Trophoblast cell (in vitro differentiated cells and primary cell): ENCODE results near the gene HSBP1.
A peak's percentile ranks its signal among the peaks of the same experiment; 100 is the strongest.

Experiments used
- DNase-seq, 2 donors: peaks; one replicate each; pipeline ENCODE4 v3.0.0-alpha.2; 2016
- H2AFZ ChIP-seq: 2 replicates; pipeline ENCODE4 v1.6.1; 2013; ENCODE audit warnings: low read length, moderate library complexity, mild to moderate bottlenecking; ENCODE audit not compliant: insufficient read depth, poor library complexity
- H2AK5ac ChIP-seq: 2 replicates; pipeline ENCODE4 v1.6.1; 2013; ENCODE audit warnings: mild to moderate bottlenecking, low read length
- H2BK120ac ChIP-seq: 2 replicates; pipeline ENCODE4 v1.6.1; 2013; ENCODE audit warnings: low read length, mild to moderate bottlenecking, moderate library complexity; ENCODE audit not compliant: insufficient read depth, poor library complexity
- H2BK12ac ChIP-seq: 2 replicates; pipeline ENCODE4 v1.6.1; 2013; ENCODE audit warnings: mild to moderate bottlenecking, low read length, moderate library complexity
- H2BK5ac ChIP-seq: 2 replicates; pipeline ENCODE4 v1.6.1; 2013; ENCODE audit warnings: low read length, low read depth, moderate library complexity, mild to moderate bottlenecking; ENCODE audit not compliant: poor library complexity
- H3K14ac ChIP-seq: 2 replicates; pipeline ENCODE4 v1.6.1; 2013; ENCODE audit warnings: mild to moderate bottlenecking, low read length
- H3K18ac ChIP-seq: 2 replicates; pipeline ENCODE4 v1.6.1; 2013; ENCODE audit warnings: mild to moderate bottlenecking, low read length
- H3K23ac ChIP-seq: 2 replicates; pipeline ENCODE4 v1.6.1; 2013; ENCODE audit warnings: low read length
- H3K27ac ChIP-seq: 2 replicates; pipeline ENCODE4 v1.5.1; 2013; ENCODE audit warnings: low read depth, mild to moderate bottlenecking, inconsistent platforms, low read length, moderate library complexity
- H3K27me3 ChIP-seq: 2 replicates; pipeline ENCODE4 v1.6.1; 2013; ENCODE audit warnings: inconsistent platforms, mild to moderate bottlenecking, low read length, moderate library complexity; ENCODE audit not compliant: insufficient read depth
- H3K36me3 ChIP-seq, 2 experiments: 1 replicate in 1 of 2; 2 replicates in 1 of 2; pipeline ENCODE4 v1.6.1; 2013; ENCODE audit warnings: low read length in 2 of 2, mild to moderate bottlenecking in 2 of 2, moderate library complexity in 1 of 2; ENCODE audit not compliant: insufficient read depth in 2 of 2, control insufficient read depth in 1 of 2
- H3K4ac ChIP-seq: 2 replicates; pipeline ENCODE4 v1.6.1; 2013; ENCODE audit warnings: low read depth, mild to moderate bottlenecking, low read length, moderate library complexity
- H3K4me1 ChIP-seq, 2 experiments: 1 replicate in 1 of 2; 2 replicates in 1 of 2; pipeline ENCODE4 v1.6.1; 2013; ENCODE audit warnings: low read length in 2 of 2, mild to moderate bottlenecking in 2 of 2, moderate library complexity in 1 of 2; ENCODE audit not compliant: insufficient read depth in 2 of 2, control insufficient read depth in 1 of 2
- H3K4me2 ChIP-seq: 2 replicates; pipeline ENCODE4 v1.6.1; 2013; ENCODE audit warnings: inconsistent platforms, mild to moderate bottlenecking, low read length, moderate library complexity
- H3K4me3 ChIP-seq: 2 replicates; pipeline ENCODE4 v1.5.1; 2013; ENCODE audit warnings: mild to moderate bottlenecking, low read depth, low read length, inconsistent platforms
- H3K79me1 ChIP-seq: one replicate; pipeline ENCODE4 v1.6.1; 2013; ENCODE audit warnings: low read length
- H3K79me2 ChIP-seq: 2 replicates; pipeline ENCODE4 v1.6.1; 2013; ENCODE audit warnings: low read length, mild to moderate bottlenecking; ENCODE audit not compliant: control insufficient read depth, insufficient read depth, poor library complexity
- H3K9ac ChIP-seq: 2 replicates; pipeline ENCODE4 v1.6.1; 2013; ENCODE audit warnings: mild to moderate bottlenecking, low read length
- H3K9me3 ChIP-seq: 2 replicates; pipeline ENCODE4 v1.6.1; 2013; ENCODE audit warnings: low read depth, mild to moderate bottlenecking, control low read depth, inconsistent platforms, low read length; ENCODE audit not compliant: insufficient read depth
- H4K12ac ChIP-seq: 2 replicates; pipeline ENCODE4 v1.6.1; 2013; ENCODE audit warnings: low read depth, mild to moderate bottlenecking, low read length, moderate library complexity
- H4K8ac ChIP-seq: 2 replicates; pipeline ENCODE4 v1.6.1; 2013; ENCODE audit warnings: low read depth, mild to moderate bottlenecking, low read length, moderate library complexity
- H4K91ac ChIP-seq: one replicate; pipeline ENCODE4 v1.6.1; 2013; ENCODE audit warnings: low read depth, mild to moderate bottlenecking, low read length, moderate library complexity
- WGBS: extraction: QIAGEN DNeasy Blood & Tissue Kit; methylation state at CpG from one replicate; pipeline ENCODE4 v1.1.7; 2013; ENCODE audit warnings: missing lambda C conversion rate; ENCODE audit not compliant: insufficient read length, insufficient coverage; ENCODE audit errors: extremely low coverage; 5-methylcytosine and 5-hydroxymethylcytosine counted together

Gene HSBP1

DNA sequence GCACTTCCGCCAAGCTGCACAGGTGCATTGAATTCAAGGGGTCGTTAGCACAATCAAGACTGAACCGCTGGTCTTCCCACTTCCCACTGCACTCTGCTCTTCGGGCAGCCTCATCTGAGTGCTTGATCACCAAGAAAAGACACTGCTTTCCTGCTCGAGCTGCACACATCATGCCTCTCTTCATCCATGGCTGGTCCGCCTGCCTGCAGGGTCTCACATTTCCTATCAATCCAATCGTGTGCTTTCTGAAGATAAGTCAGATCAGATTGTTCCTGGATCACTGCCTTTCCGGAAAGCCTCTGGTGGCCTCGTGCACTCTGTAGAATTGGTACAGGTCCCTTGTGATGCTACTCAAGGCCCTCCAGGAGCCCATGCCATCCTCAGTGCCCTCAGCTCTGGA lies 30.8 kb upstream of the HSBP1 start:
- Histone ChIP-seq H2AFZ (no peak overlapping the region), H3K27me3 (no peaks in the 10 kb centered on the region), H3K4me2 (no peak overlapping the region), H3K9me3 (peaks cover 4% of the 10 kb centered on the region), H3K4me1 (no peaks in the 10 kb centered on the region), H3K9ac (no peak overlapping the region), H3K4ac (no peak overlapping the region), H4K91ac (no peak overlapping the region), H3K18ac (no peak overlapping the region), H4K12ac (no peak overlapping the region), H3K27ac (no peak overlapping the region), H3K14ac (no peak overlapping the region), H2BK5ac (no peak overlapping the region), H3K79me2 (no peaks in the 10 kb centered on the region), H2AK5ac (no peak overlapping the region), H3K23ac (no peak overlapping the region), H3K4me3 (no peak overlapping the region), H4K8ac (no peak overlapping the region), H2BK120ac (no peak overlapping the region), H3K79me1 (no peaks in the 10 kb centered on the region), H3K36me3 (no peaks in the 10 kb centered on the region), H2BK12ac (no peak overlapping the region)
- no CpG with 5 or more reads among the region's 9 CpGs for WGBS
- DNase-seq, result no peak

GRCh38 chr16:83779886-83780285 lies 27.9 kb upstream of the HSBP1 start:
- Histone ChIP-seq H3K4me2 (no peak overlapping the region), H3K23ac (no peak overlapping the region), H2AK5ac (no peak overlapping the region), H2BK120ac (no peak overlapping the region), H2BK12ac (no peak overlapping the region), H4K91ac (no peak overlapping the region), H3K4ac (no peak overlapping the region), H4K12ac (no peak overlapping the region), H2AFZ (no peak overlapping the region), H3K36me3 (no peaks in the 10 kb centered on the region), H3K9ac (no peak overlapping the region), H3K27me3 (no peaks in the 10 kb centered on the region), H3K14ac (no peak overlapping the region), H3K4me3 (no peak overlapping the region), H3K4me1 (no peaks in the 10 kb centered on the region), H4K8ac (no peak overlapping the region), H3K18ac (no peak overlapping the region), H3K79me2 (no peaks in the 10 kb centered on the region), H3K27ac (no peak overlapping the region), H3K9me3 (peaks cover 4% of the 10 kb centered on the region), H3K79me1 (no peaks in the 10 kb centered on the region), H2BK5ac (no peak overlapping the region)
- WGBS, result no CpG with 5 or more reads among the region's 6 CpGs
- DNase-seq, result peak in 1 of 2 donors; percentile 33

DNA sequence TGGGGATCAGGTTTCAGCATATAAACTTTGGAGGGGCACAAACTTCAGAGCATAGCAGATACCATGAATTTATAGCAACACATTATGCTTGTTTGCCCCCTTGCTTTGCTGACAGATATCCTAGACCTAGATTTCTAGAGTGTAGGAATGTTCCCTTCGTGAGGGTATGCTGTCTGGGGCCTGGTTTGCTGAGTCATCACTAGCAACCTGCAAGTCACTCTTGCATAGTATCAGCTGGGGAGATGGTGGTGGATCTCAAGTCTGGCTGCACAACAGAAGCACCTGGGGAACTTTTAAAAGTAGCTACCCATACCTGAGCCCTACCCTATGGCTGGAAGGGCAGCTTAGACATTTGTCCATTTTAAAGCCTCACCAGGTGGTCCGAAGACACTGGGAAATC lies 22.3 kb upstream of the HSBP1 start:
- Histone ChIP-seq H3K23ac (no peak overlapping the region), H4K91ac (no peak overlapping the region), H4K12ac (no peak overlapping the region), H4K8ac (no peak overlapping the region), H3K4me2 (no peak overlapping the region), H3K4me3 (no peak overlapping the region), H3K27ac (no peak overlapping the region), H3K36me3 (no peaks in the 10 kb centered on the region), H2AFZ (no peak overlapping the region), H3K9me3 (no peaks in the 10 kb centered on the region), H2BK5ac (no peak overlapping the region), H3K18ac (no peak overlapping the region), H3K14ac (no peak overlapping the region), H3K79me2 (no peaks in the 10 kb centered on the region), H2AK5ac (no peak overlapping the region), H3K27me3 (no peaks in the 10 kb centered on the region), H3K9ac (no peak overlapping the region), H3K4ac (no peak overlapping the region), H3K4me1 (no peaks in the 10 kb centered on the region), H2BK120ac (no peak overlapping the region), H3K79me1 (no peaks in the 10 kb centered on the region), H2BK12ac (no peak overlapping the region)
- no CpG with 5 or more reads among the region's 2 CpGs for WGBS
- no peak for DNase-seq

GRCh38 chr16:83789642-83790401 lies 18.0 kb upstream of the HSBP1 start:
- DNase-seq, result no peak
- Histone ChIP-seq H2BK12ac (no peak overlapping the region), H4K8ac (no peak overlapping the region), H3K4ac (no peak overlapping the region), H3K36me3 (no peaks in the 10 kb centered on the region), H3K23ac (no peak overlapping the region), H2BK120ac (no peak overlapping the region), H3K27me3 (no peaks in the 10 kb centered on the region), H3K9me3 (peaks cover 1% of the 10 kb centered on the region), H3K4me2 (no peak overlapping the region), H3K9ac (no peak overlapping the region), H2BK5ac (no peak overlapping the region), H4K91ac (no peak overlapping the region), H2AK5ac (no peak overlapping the region), H3K4me3 (no peak overlapping the region), H3K4me1 (no peaks in the 10 kb centered on the region), H3K14ac (no peak overlapping the region), H3K79me2 (no peaks in the 10 kb centered on the region), H3K27ac (no peak overlapping the region), H2AFZ (no peak overlapping the region), H3K18ac (no peak overlapping the region), H3K79me1 (no peaks in the 10 kb centered on the region), H4K12ac (no peak overlapping the region)
- WGBS, result no CpG with 5 or more reads among the region's 8 CpGs
